H1 (cell line): ENCODE data around the gene NBEA. TPM values are rescaled to one million over a fixed set of nuclear protein-coding genes. Genes with fewer than 3 reads are reported as not detected.

Source experiments
- CTCF ChIA-PET: fragments of 300-600 bp; sonication (Branson Sonifier 250); formaldehyde crosslinking; loops from one replicate; lab custom pipeline; 2021; ENCODE audit not compliant: partially characterized antibody; lab: Charles Lee
- POLR2A ChIA-PET: fragments of 300-600 bp; sonication (Branson Sonifier 250); formaldehyde crosslinking; loops from one replicate; lab custom pipeline; 2021; ENCODE audit warnings: inconsistent platforms; ENCODE audit not compliant: partially characterized antibody; lab: Charles Lee
- DNase-seq, 2 experiments: peaks; one replicate each; pipeline versions ENCODE4 v3.0.0 to v3.0.0-alpha.2; 2010 to 2022; ENCODE audit warnings: low spot score in 2 of 2, low read depth in 1 of 2, mixed read lengths in 1 of 2
- FAIRE-seq: peaks from 2 replicates; lab custom pipeline; 2011; peaks lifted over from hg19 to GRCh38; lab: Jason Lieb, UNC
- H2AFZ ChIP-seq: 2 replicates; pipeline ENCODE4 v1.8.1; 2012; ENCODE audit warnings: low read length, inconsistent platforms
- H2AK5ac ChIP-seq: 2 replicates; pipeline ENCODE4 v1.6.1; 2013; ENCODE audit warnings: low read depth, low read length
- H2BK120ac ChIP-seq: replicated peaks from 2 replicates; pipeline ENCODE3; 2013; ENCODE audit warnings: low read depth, low read length, inconsistent platforms
- H2BK12ac ChIP-seq: 2 replicates; pipeline ENCODE4 v1.6.1; 2013; ENCODE audit warnings: low read depth, low read length
- H2BK15ac ChIP-seq: 2 replicates; pipeline ENCODE4 v1.6.1; 2013; ENCODE audit warnings: low read length
- H2BK20ac ChIP-seq: 2 replicates; pipeline ENCODE4 v1.6.1; 2013; ENCODE audit warnings: low read length
- H2BK5ac ChIP-seq: 2 replicates; pipeline ENCODE4 v1.6.1; 2013; ENCODE audit warnings: low read depth, low read length
- H3K14ac ChIP-seq: 2 replicates; pipeline ENCODE4 v1.6.1; 2013; ENCODE audit warnings: inconsistent platforms; ENCODE audit not compliant: insufficient read length
- H3K18ac ChIP-seq: 2 replicates; pipeline ENCODE4 v1.6.1; 2013; ENCODE audit warnings: low read length; ENCODE audit errors: extremely low read depth
- H3K23ac ChIP-seq: 2 replicates; pipeline ENCODE4 v1.6.1; 2013; ENCODE audit warnings: inconsistent platforms; ENCODE audit not compliant: insufficient read length
- H3K23me2 ChIP-seq: 2 replicates; pipeline ENCODE4 v1.6.1; 2013; ENCODE audit warnings: low read depth, low read length
- H3K27ac ChIP-seq: 2 replicates; pipeline ENCODE4 v1.6.1; 2011; ENCODE audit warnings: low read depth, low read length, inconsistent platforms
- H3K27me3 ChIP-seq, 4 experiments: replicated peaks in 1 of 4; 1 replicate in 1 of 4; 2 replicates in 3 of 4; pipeline versions ENCODE4 v1.6.1 to v1.8.1; 2011 to 2013; ENCODE audit warnings: low read length in 3 of 4, mild to moderate bottlenecking in 3 of 4, inconsistent platforms in 2 of 4, mixed read lengths in 2 of 4, moderate library complexity in 1 of 4; ENCODE audit not compliant: control insufficient read depth in 3 of 4, insufficient read depth in 3 of 4; ENCODE audit errors: extremely low read depth in 1 of 4
- H3K36me3 ChIP-seq, 4 experiments: 2 replicates each; pipeline versions ENCODE4 v1.6.1 to v1.8.1; 2011 to 2013; ENCODE audit warnings: mild to moderate bottlenecking in 4 of 4, low read length in 3 of 4, moderate library complexity in 2 of 4, control low read depth in 1 of 4, inconsistent platforms in 1 of 4; ENCODE audit not compliant: insufficient read depth in 4 of 4, control insufficient read depth in 2 of 4
- H3K4ac ChIP-seq: replicated peaks from 2 replicates; pipeline ENCODE3; 2013; ENCODE audit warnings: low read length, low read depth, mixed read lengths, inconsistent platforms; ENCODE audit not compliant: insufficient read length
- H3K4me1 ChIP-seq, 4 experiments: replicated peaks in 1 of 4; 1 replicate in 1 of 4; 2 replicates in 3 of 4; pipeline versions ENCODE4 v1.6.1 to v1.8.1; 2011 to 2013; ENCODE audit warnings: low read length in 3 of 4, inconsistent platforms in 2 of 4, mixed read lengths in 1 of 4; ENCODE audit not compliant: insufficient read depth in 4 of 4, control insufficient read depth in 3 of 4
- H3K4me2 ChIP-seq, 2 experiments: 2 replicates each; pipeline versions ENCODE4 v1.6.1 to v1.8.1; 2011 to 2013; ENCODE audit warnings: low read depth in 2 of 2, low read length in 2 of 2, control low read depth in 1 of 2, inconsistent platforms in 1 of 2, mild to moderate bottlenecking in 1 of 2; ENCODE audit not compliant: insufficient read depth in 1 of 2
- H3K4me3 ChIP-seq, 4 experiments: fragments of 200-600, 300-600 bp in 1 of 4; sonication (generic), shearing (Covaris generic), sonication (Bioruptor Twin) in 1 of 4; 2 replicates each; pipeline versions ENCODE4 v1.5.1 to v1.8.1; 2011 to 2016; ENCODE audit warnings: low read length in 4 of 4, low read depth in 3 of 4, control low read depth in 2 of 4, inconsistent platforms in 2 of 4, mild to moderate bottlenecking in 2 of 4, mixed read lengths in 1 of 4, moderate library complexity in 1 of 4; ENCODE audit not compliant: insufficient read depth in 2 of 4; ENCODE audit errors: extremely low read depth in 1 of 4
- H3K56ac ChIP-seq: replicated peaks from 2 replicates; pipeline ENCODE3; 2013; ENCODE audit warnings: low read depth, mild to moderate bottlenecking, mixed read lengths, low read length, inconsistent platforms; ENCODE audit not compliant: insufficient read length
- H3K79me1 ChIP-seq: 2 replicates; pipeline ENCODE4 v1.6.1; 2013; ENCODE audit warnings: low read depth, low read length, control low read depth
- H3K79me2 ChIP-seq, 2 experiments: 2 replicates each; pipeline versions ENCODE4 v1.6.1 to v1.8.1; 2012 to 2013; ENCODE audit warnings: low read length in 2 of 2, mild to moderate bottlenecking in 2 of 2, inconsistent platforms in 1 of 2; ENCODE audit not compliant: insufficient read depth in 2 of 2, control insufficient read depth in 1 of 2
- H3K9ac ChIP-seq, 4 experiments: replicated peaks in 1 of 4; 1 replicate in 1 of 4; 2 replicates in 3 of 4; pipeline versions ENCODE4 v1.6.1 to v1.8.1; 2011 to 2013; ENCODE audit warnings: low read depth in 3 of 4, low read length in 3 of 4, control low read depth in 2 of 4, mild to moderate bottlenecking in 2 of 4, moderate library complexity in 2 of 4, inconsistent platforms in 1 of 4; ENCODE audit errors: extremely low read depth in 1 of 4
- H3K9me3 ChIP-seq, 2 experiments: 2 replicates each; pipeline versions ENCODE4 v1.6.1 to v1.8.1; 2012 to 2013; ENCODE audit warnings: mild to moderate bottlenecking in 2 of 2, moderate library complexity in 2 of 2, control low read depth in 1 of 2, inconsistent platforms in 1 of 2, low read depth in 1 of 2, low read length in 1 of 2, mixed read lengths in 1 of 2; ENCODE audit not compliant: insufficient read depth in 2 of 2
- H4K20me1 ChIP-seq, 2 experiments: replicated peaks in 1 of 2; 2 replicates each; pipeline versions ENCODE3 to v1.8.1; 2011 to 2013; ENCODE audit warnings: inconsistent platforms in 2 of 2, low read length in 2 of 2, mild to moderate bottlenecking in 1 of 2; ENCODE audit not compliant: insufficient read depth in 2 of 2, control insufficient read depth in 1 of 2
- H4K5ac ChIP-seq: 2 replicates; pipeline ENCODE4 v1.6.1; 2013; ENCODE audit warnings: low read length, low read depth, mixed read lengths, inconsistent platforms; ENCODE audit not compliant: insufficient read length
- H4K8ac ChIP-seq: 2 replicates; pipeline ENCODE4 v1.8.0; 2013; ENCODE audit warnings: mild to moderate bottlenecking, moderate library complexity, low read length, inconsistent platforms; ENCODE audit not compliant: insufficient read depth; ENCODE audit errors: extremely low read depth
- H4K91ac ChIP-seq: replicated peaks from 2 replicates; pipeline ENCODE3; 2013; ENCODE audit warnings: low read length, mixed read lengths, inconsistent platforms; ENCODE audit not compliant: insufficient read length
- ASH2L ChIP-seq: fragments of 200-600, 300-600 bp; sonication (generic); IDR thresholded peaks from one replicate; pipeline ENCODE4 v1.7.1; 2017; ENCODE audit warnings: low read length
- BRCA1 ChIP-seq: IDR thresholded peaks from 2 replicates; pipeline ENCODE4 v1.6.1; 2012; ENCODE audit warnings: low read depth, low read length, improper control_type of control experiment
- CHD2 ChIP-seq: IDR thresholded peaks from 2 replicates; pipeline ENCODE4 v1.6.1; 2012; ENCODE audit warnings: low read length, improper control_type of control experiment
- CTBP2 ChIP-seq: IDR thresholded peaks from 2 replicates; pipeline ENCODE4 v1.7.0; 2011; ENCODE audit warnings: borderline replicate concordance, mild to moderate bottlenecking, moderate library complexity, mixed read lengths, low read length; ENCODE audit not compliant: insufficient read depth, insufficient read length
- EGR1 ChIP-seq: IDR thresholded peaks from 2 replicates; pipeline ENCODE4 v1.6.1; 2011; ENCODE audit warnings: low read depth, low read length, borderline replicate concordance
- JUND ChIP-seq: IDR thresholded peaks from 2 replicates; pipeline ENCODE4 v1.6.1; 2011; ENCODE audit warnings: mild to moderate bottlenecking, improper control_type of control experiment, low read length
- KDM4A ChIP-seq: IDR thresholded peaks from one replicate; pipeline ENCODE4 v1.7.1; 2012; ENCODE audit warnings: low read depth, mild to moderate bottlenecking, moderate library complexity, low read length, inconsistent platforms; ENCODE audit not compliant: severe bottlenecking
- KDM5A ChIP-seq: fragments of 200-600 bp; IDR thresholded peaks from 2 replicates; pipeline ENCODE4 v1.7.1; 2012; ENCODE audit warnings: mild to moderate bottlenecking, low read length, inconsistent platforms, mixed read lengths
- PHF8 ChIP-seq: fragments of 200-600 bp; sonication (generic); conservative IDR thresholded peaks from 2 replicates; pipeline ENCODE4 v1.7.1; 2012; ENCODE audit warnings: low read depth, mild to moderate bottlenecking, inconsistent platforms, low read length, moderate library complexity
- POLR2A ChIP-seq, 2 experiments: IDR thresholded peaks; 1 replicate in 1 of 2; 2 replicates in 1 of 2; pipeline ENCODE4 v1.6.1; 2011; ENCODE audit warnings: low read depth in 2 of 2, low read length in 2 of 2, mild to moderate bottlenecking in 2 of 2; ENCODE audit errors: control extremely low read depth in 1 of 2
- RNF2 ChIP-seq: fragments of 200-900, 300-1000 bp; sonication (generic); IDR thresholded peaks from 2 replicates; pipeline ENCODE4 v1.7.1; 2016; ENCODE audit warnings: borderline replicate concordance, low read depth, mild to moderate bottlenecking, antibody characterized with exemption, low read length; ENCODE audit not compliant: poor library complexity, severe bottlenecking; ENCODE audit errors: missing control alignments
- SP2 ChIP-seq: IDR thresholded peaks from 2 replicates; pipeline ENCODE4 v1.6.1; 2012; ENCODE audit warnings: mild to moderate bottlenecking, low read length, inconsistent platforms
- TAF7 ChIP-seq: optimal IDR thresholded peaks from 2 replicates; pipeline ENCODE3; 2011; ENCODE audit warnings: low read depth, mild to moderate bottlenecking, inconsistent platforms, low read length, moderate library complexity, borderline replicate concordance
- TBP ChIP-seq: IDR thresholded peaks from 2 replicates; pipeline ENCODE4 v1.6.1; 2011; ENCODE audit warnings: low read depth, low read length, improper control_type of control experiment
- TCF12 ChIP-seq: IDR thresholded peaks from 2 replicates; pipeline ENCODE4 v1.6.1; 2011; ENCODE audit warnings: low read depth, mild to moderate bottlenecking, low read length
- ZNF274 ChIP-seq: IDR thresholded peaks from 2 replicates; pipeline ENCODE4 v1.7.0; 2012; ENCODE audit warnings: low read length, borderline replicate concordance; ENCODE audit errors: extremely low read depth
- WGBS, 2 experiments: shearing (Covaris generic) in 1 of 2; methylation state at CpG; one replicate each; pipeline versions ENCODE4 v1.1.6 to v1.1.7; 2013 to 2015; ENCODE audit warnings: low lambda C conversion rate in 2 of 2, mixed read lengths in 2 of 2, inconsistent platforms in 1 of 2, low coverage in 1 of 2, missing lambda C conversion rate in 1 of 2; ENCODE audit not compliant: insufficient replicate concordance in 2 of 2, insufficient coverage in 1 of 2, insufficient read length in 1 of 2; ENCODE audit errors: extremely low coverage in 1 of 2, missing lambda C conversion rate in 1 of 2; 5-methylcytosine and 5-hydroxymethylcytosine counted together
- polyA plus RNA-seq, 7 experiments: library from polyadenylated mRNA; depleted of rRNA in 3 of 7; stranded (reverse) in 5 of 7; unstranded in 2 of 7; fragments of >200 nt in 5 of 7; fragments of 200-250 nt in 2 of 7; gene quantifications; 1 replicate in 5 of 7; 2 replicates in 1 of 7; 4 replicates in 1 of 7; pipeline versions ENCODE4 v1.2.1 to v1.2.3, GENCODE V29; 2011 to 2013; ENCODE audit warnings: missing spikeins in 2 of 7, mixed read lengths in 2 of 7
- total RNA-seq: library from RNA; stranded (reverse); fragmentation: NEBNext Ultra II Directional; extraction: Animal tissue kit (Norgen Biotek cat#: 25700); gene quantifications from 2 replicates; pipeline ENCODE4 v1.2.1, GENCODE V29; 2021

Gene NBEA
- total and polyA plus RNA-seq, 2 of the 8 experiments (the other 6 are each of a cell fraction or from before 2014, with no cell fraction given), result 14.2 to 21.5 TPM

GRCh38 chr13:35309706-35310105, 367.6 kb downstream of the NBEA start:
- Histone ChIP-seq H3K4me3 (no peak overlapping the region), H3K36me3 (no peaks in the 10 kb centered on the region), H3K79me2 (no peaks in the 10 kb centered on the region), H2AFZ (no peak overlapping the region), H3K56ac (no peak overlapping the region), H3K27ac (no peak overlapping the region), H3K4me2 (no peak overlapping the region), H2BK120ac (no peak overlapping the region), H3K4me1 (no peaks in the 10 kb centered on the region), H3K4ac (no peak overlapping the region), H2BK20ac (no peak overlapping the region), H3K23ac (no peak overlapping the region), H3K23me2 (no peaks in the 10 kb centered on the region), H2BK15ac (no peak overlapping the region), H4K5ac (no peak overlapping the region), H3K18ac (no peak overlapping the region), H2BK12ac (no peak overlapping the region), H4K8ac (no peak overlapping the region), H3K14ac (no peak overlapping the region), H3K27me3 (no peaks in the 10 kb centered on the region), H2BK5ac (no peak overlapping the region), H4K20me1 (no peaks in the 10 kb centered on the region), H2AK5ac (no peak overlapping the region), H3K9me3 (no peaks in the 10 kb centered on the region), H3K79me1 (no peaks in the 10 kb centered on the region), H3K9ac (no peak overlapping the region), H4K91ac (no peak overlapping the region)
- POLR2A ChIA-PET, result no interaction called here
- no peak for DNase-seq
- FAIRE-seq, result no peak
- CTCF ChIA-PET, result no interaction called here
- 80% methylated on average over 2 of the region's 2 CpGs; no CpG with 5 or more reads in 1 of the 2 experiments for WGBS, 2 experiments
- TF ChIP-seq ZNF274 (no peak), SP2 (no peak), JUND (no peak), RNF2 (no peak), KDM4A (no peak), TAF7 (no peak), CHD2 (no peak), POLR2A (IDR thresholded peaks at IDR 0.05; ENCODE audit: control extremely low read depth in 1 of 2, low read depth in 2 of 2, low read length in 2 of 2) (no peak), PHF8 (no peak), TBP (no peak), EGR1 (no peak), CTBP2 (no peak), KDM5A (no peak), BRCA1 (no peak), ASH2L (no peak), TCF12 (no peak)
